Stomach (tissue), 9 donors: Measurements from ENCODE around the gene GCKR. TPM values are rescaled to one million over a fixed set of nuclear protein-coding genes. Genes with fewer than 3 reads are reported as not detected.

Experiments
- DNase-seq, 2 donors: peaks; one replicate each; pipeline versions ENCODE4 v3.0.0 to v3.0.0-alpha.2; 2013 to 2019
- H3K27ac ChIP-seq, 5 donors: fragments of 200-600 bp in 4 of 5; sonication (generic) in 4 of 5; one replicate each; pipeline ENCODE4 v1.5.1; 2013 to 2019; ENCODE audit warnings: mild to moderate bottlenecking in 1 of 5, moderate library complexity in 1 of 5
- H3K27me3 ChIP-seq, 3 donors: fragments of 200-600 bp; sonication (generic); one replicate each; pipeline ENCODE4 v1.5.1; 2017 to 2019; ENCODE audit warnings: mixed run types in 1 of 3
- H3K36me3 ChIP-seq, 4 donors: fragments of 200-600 bp; sonication (generic); 1 replicate in 3 of 4; 2 replicates in 1 of 4; pipeline ENCODE4 v1.5.1; 2016 to 2019
- H3K4me1 ChIP-seq, 4 donors: fragments of 200-600 bp; sonication (generic); one replicate each; pipeline ENCODE4 v1.5.1; 2016 to 2019
- H3K4me3 ChIP-seq, 4 donors: fragments of 200-600 bp; sonication (generic) in 3 of 4; one replicate each; pipeline ENCODE4 v1.5.1; 2016 to 2019; ENCODE audit warnings: mild to moderate bottlenecking in 1 of 4
- H3K9me3 ChIP-seq, 4 donors: fragments of 200-600 bp; sonication (generic); one replicate each; pipeline ENCODE4 v1.5.1; 2016 to 2019
- EP300 ChIP-seq: sonication (generic); formaldehyde crosslinking; IDR thresholded peaks from one replicate; pipeline ENCODE4 v1.6.1; 2017; ENCODE audit warnings: antibody characterized with exemption
- POLR2A ChIP-seq, 4 donors: fragments of 450-650 bp; IDR thresholded peaks; one replicate each; pipeline ENCODE4 v1.6.1; 2016; ENCODE audit warnings: antibody characterized with exemption in 4 of 4, control low read depth in 2 of 4, mild to moderate bottlenecking in 1 of 4, moderate library complexity in 1 of 4
- POLR2AphosphoS5 ChIP-seq, 3 donors: sonication (generic); formaldehyde crosslinking; IDR thresholded peaks; one replicate each; pipeline ENCODE4 v1.6.1; 2016; ENCODE audit warnings: antibody characterized with exemption in 3 of 3
- WGBS, 5 donors: extraction: QIAGEN DNeasy Blood & Tissue Kit in 3 of 5; methylation state at CpG; one replicate each; pipeline versions ENCODE4 v1.1.5 to v1.1.7; 2013 to 2018; 5-methylcytosine and 5-hydroxymethylcytosine counted together
- intact Hi-C: fragments of 100-400 bp; cut with DNase I; formaldehyde crosslinking; loops from one replicate; pipeline ENCODE4 v1.15.1; 2023; ENCODE audit warnings: low total_unique reads
- polyA plus RNA-seq, 3 donors: library from polyadenylated mRNA; stranded (reverse); fragments of 200-250 nt; gene quantifications; one replicate each; pipeline ENCODE4 v1.2.3, GENCODE V29; 2013
- total RNA-seq, 5 donors: library from RNA; depleted of rRNA; stranded (reverse); fragments of >200 nt; gene quantifications; one replicate each; pipeline versions ENCODE4 v1.1.0 to v1.2.3, GENCODE V29; 2014 to 2016
- TF ChIP-seq, protein P1 (sequence below), 7 experiments: fragments of 450-650 bp in 4 of 7; fragments of 200-600 bp in 3 of 7; sonication (generic) in 3 of 7; IDR thresholded peaks; one replicate each; pipeline ENCODE4 v1.5.1; 2016 to 2019; ENCODE audit warnings: antibody characterized with exemption in 7 of 7, control low read depth in 2 of 7, mild to moderate bottlenecking in 1 of 7
- donor health status: healthy with polysubstance abuse.
- donor health status: Bipolar disorder and iron deficiency.
- donor health status: healthy.

GCKR gene
- total and polyA plus RNA-seq, 8 donors = 1.2 to 45.5 (median 13.4) TPM; not detected in 1

- H3K27me3 ChIP-seq = no peaks in the 10 kb centered on the region
- no peak overlapping the region for H3K27ac ChIP-seq
- 68 to 73% (median 71%) methylated on average over 4 of the region's 4 CpGs for WGBS, 5 donors
- intact Hi-C loops = no loop called here
- no peak for DNase-seq
- H3K9me3 ChIP-seq = no peaks in the 10 kb centered on the region
- peaks cover 0 to 7% (median 2%) of the 10 kb centered on the region in 4 donors for H3K4me1 ChIP-seq
- TF ChIP-seq EP300 = no peak
- TF ChIP-seq, protein P1, sequence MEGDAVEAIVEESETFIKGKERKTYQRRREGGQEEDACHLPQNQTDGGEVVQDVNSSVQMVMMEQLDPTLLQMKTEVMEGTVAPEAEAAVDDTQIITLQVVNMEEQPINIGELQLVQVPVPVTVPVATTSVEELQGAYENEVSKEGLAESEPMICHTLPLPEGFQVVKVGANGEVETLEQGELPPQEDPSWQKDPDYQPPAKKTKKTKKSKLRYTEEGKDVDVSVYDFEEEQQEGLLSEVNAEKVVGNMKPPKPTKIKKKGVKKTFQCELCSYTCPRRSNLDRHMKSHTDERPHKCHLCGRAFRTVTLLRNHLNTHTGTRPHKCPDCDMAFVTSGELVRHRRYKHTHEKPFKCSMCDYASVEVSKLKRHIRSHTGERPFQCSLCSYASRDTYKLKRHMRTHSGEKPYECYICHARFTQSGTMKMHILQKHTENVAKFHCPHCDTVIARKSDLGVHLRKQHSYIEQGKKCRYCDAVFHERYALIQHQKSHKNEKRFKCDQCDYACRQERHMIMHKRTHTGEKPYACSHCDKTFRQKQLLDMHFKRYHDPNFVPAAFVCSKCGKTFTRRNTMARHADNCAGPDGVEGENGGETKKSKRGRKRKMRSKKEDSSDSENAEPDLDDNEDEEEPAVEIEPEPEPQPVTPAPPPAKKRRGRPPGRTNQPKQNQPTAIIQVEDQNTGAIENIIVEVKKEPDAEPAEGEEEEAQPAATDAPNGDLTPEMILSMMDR (IDR thresholded peaks at IDR 0.05) = no peak
- TF ChIP-seq POLR2A (IDR thresholded peaks at IDR 0.05) = no peak
- TF ChIP-seq POLR2AphosphoS5 (IDR thresholded peaks at IDR 0.05) = no peak
- no peaks in the 10 kb centered on the region for H3K36me3 ChIP-seq
- H3K4me3 ChIP-seq = no peak overlapping the region
Observed at GRCh38 chr2:27507293-27507692, 10.7 kb downstream of the GCKR start.

DNA sequence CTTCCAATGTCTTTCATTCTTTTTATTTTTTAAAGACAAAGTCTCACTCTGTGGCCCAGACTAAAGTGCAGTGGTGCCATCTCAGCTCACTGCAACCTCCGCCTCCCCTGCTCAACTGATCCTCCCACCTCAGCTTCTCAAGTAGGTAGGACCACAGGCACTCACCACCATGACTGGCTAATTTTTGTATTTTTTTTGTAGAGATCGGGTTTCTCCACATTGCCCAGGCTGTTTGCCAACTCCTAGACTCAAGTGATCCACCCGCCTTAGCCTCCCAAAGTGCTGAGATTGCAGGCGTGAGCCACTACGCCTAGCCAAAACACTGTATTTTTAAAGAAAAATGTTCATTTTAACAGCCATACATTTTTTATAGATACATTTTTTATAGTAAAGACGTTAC, 12.7 kb downstream of the GCKR start:
- no peaks in the 10 kb centered on the region for H3K36me3 ChIP-seq
- TF ChIP-seq, protein P1 (IDR thresholded peaks at IDR 0.05) = no peak
- TF ChIP-seq POLR2AphosphoS5 (IDR thresholded peaks at IDR 0.05) (no peak), EP300 (no peak), POLR2A (IDR thresholded peaks at IDR 0.05) (no peak)
- H3K27me3 ChIP-seq = no peaks in the 10 kb centered on the region
- 35 to 54% (median 42%) methylated on average over 6 of the region's 6 CpGs for WGBS, 5 donors
- peaks cover 0 to 7% (median 2%) of the 10 kb centered on the region in 4 donors for H3K4me1 ChIP-seq
- no peak for DNase-seq
- no peak overlapping the region for H3K4me3 ChIP-seq
- H3K27ac ChIP-seq = no peak overlapping the region
- H3K9me3 ChIP-seq = no peaks in the 10 kb centered on the region
- intact Hi-C loops = no loop called here

GRCh38 chr2:27518113-27518781, 21.6 kb downstream of the GCKR start:
- WGBS, 5 donors = 55 to 67% (median 61%) methylated on average over 5 of the region's 5 CpGs
- H3K4me3 ChIP-seq = no peak overlapping the region
- no peak for DNase-seq

GRCh38 chr2:27518782-27519113, 22.1 kb downstream of the GCKR start:
- Histone ChIP-seq H3K27me3 (peaks cover 0 to 33% (median 0%) of the 10 kb centered on the region in 3 donors), H3K36me3 (peaks cover 0 to 6% (median 0%) of the 10 kb centered on the region in 4 donors), H3K9me3 (no peaks in the 10 kb centered on the region), H3K4me1 (no peaks in the 10 kb centered on the region), H3K4me3 (no peak overlapping the region), H3K27ac (no peak overlapping the region)
- intact Hi-C loops = no loop called here
- TF ChIP-seq POLR2A (IDR thresholded peaks at IDR 0.05) (no peak), EP300 (no peak), POLR2AphosphoS5 (IDR thresholded peaks at IDR 0.05) (no peak)
- TF ChIP-seq, protein P1 (IDR thresholded peaks at IDR 0.05) = no peak
- WGBS, 5 donors = 76 to 86% (median 81%) methylated on average over 4 of the region's 4 CpGs
- DNase-seq = no peak

More at GRCh38 chr2:27518113-27518781, 21.6 kb downstream of the GCKR start:
- H3K9me3 ChIP-seq = no peaks in the 10 kb centered on the region
- H3K4me1 ChIP-seq = no peaks in the 10 kb centered on the region
- H3K27me3 ChIP-seq = peaks cover 0 to 33% (median 0%) of the 10 kb centered on the region in 3 donors
- no peak overlapping the region for H3K27ac ChIP-seq
- intact Hi-C loops = no loop called here
- no peak for TF ChIP-seq POLR2A (IDR thresholded peaks at IDR 0.05)
- no peak for TF ChIP-seq POLR2AphosphoS5 (IDR thresholded peaks at IDR 0.05)
- no peak for TF ChIP-seq EP300
- TF ChIP-seq, protein P1 (IDR thresholded peaks at IDR 0.05) = no peak
- H3K36me3 ChIP-seq = peaks cover 0 to 4% (median 0%) of the 10 kb centered on the region in 4 donors
